SK-N-SH (cell line): ENCODE measurements around the gene LRIG1. TPM values are rescaled to one million over a fixed set of nuclear protein-coding genes. Genes with fewer than 3 reads are reported as not detected.

ENCODE experiments used
- CTCF ChIA-PET: fragments of 300-600, 350-600 bp; formaldehyde crosslinking; extraction: SDS; loops from one replicate; lab custom pipeline; 2021; lab: Yijun Ruan, JAX
- POLR2A ChIA-PET: fragments of 350-600 bp; sonication (Branson Sonifier 250); formaldehyde crosslinking; extraction: SDS; loops from one replicate; lab custom pipeline; 2020; ENCODE audit warnings: antibody characterized with exemption, inconsistent platforms; lab: Yijun Ruan, JAX
- DNase-seq: peaks from one replicate; pipeline ENCODE4 v3.0.0; 2012
- H2AFZ ChIP-seq: fragments of 200-600 bp; sonication (generic); 2 replicates; pipeline ENCODE4 v1.8.1; 2016; ENCODE audit warnings: antibody characterized with exemption, mild to moderate bottlenecking, low read depth
- H3F3A ChIP-seq: fragments of 200-600 bp; sonication (generic); replicated peaks from 2 replicates; pipeline ENCODE3; 2016; ENCODE audit warnings: antibody characterized with exemption, mild to moderate bottlenecking; ENCODE audit not compliant: insufficient read depth
- H3K27ac ChIP-seq, 2 experiments: fragments of 200-500 bp in 1 of 2; fragments of 200-600 bp in 1 of 2; sonication (Bioruptor generic) in 1 of 2; sonication (generic), shearing (Covaris generic) in 1 of 2; 2 replicates each; pipeline versions ENCODE4 v1.5.1 to v1.6.1; 2014 to 2016; ENCODE audit warnings: low read depth in 2 of 2, inconsistent platforms in 1 of 2, low read length in 1 of 2, mild to moderate bottlenecking in 1 of 2, mixed read lengths in 1 of 2
- H3K27me3 ChIP-seq: fragments of 200-600 bp; sonication (generic), shearing (Covaris generic); 2 replicates; pipeline ENCODE4 v1.6.1; 2016; ENCODE audit warnings: mixed run types; ENCODE audit not compliant: insufficient read depth
- H3K36me3 ChIP-seq, 2 experiments: fragments of 200-500 bp in 1 of 2; fragments of 200-600 bp in 1 of 2; sonication (Bioruptor generic) in 1 of 2; sonication (generic) in 1 of 2; replicated peaks in 1 of 2; 2 replicates each; pipeline versions ENCODE3 to v1.5.1; 2014 to 2016; ENCODE audit warnings: low read length in 1 of 2, mild to moderate bottlenecking in 1 of 2; ENCODE audit not compliant: insufficient read depth in 2 of 2, control insufficient read depth in 1 of 2
- H3K4me1 ChIP-seq, 2 experiments: fragments of 200-500 bp in 1 of 2; fragments of 200-600 bp in 1 of 2; sonication (Bioruptor generic) in 1 of 2; sonication (generic), shearing (Covaris generic) in 1 of 2; 2 replicates each; pipeline versions ENCODE4 v1.5.1 to v1.6.1; 2014 to 2016; ENCODE audit warnings: low read depth in 1 of 2, low read length in 1 of 2, mixed run types in 1 of 2; ENCODE audit not compliant: insufficient read depth in 2 of 2, control insufficient read depth in 1 of 2
- H3K4me2 ChIP-seq: fragments of 200-600 bp; sonication (generic), shearing (Covaris generic); 2 replicates; pipeline ENCODE4 v1.6.1; 2017; ENCODE audit warnings: mixed run types
- H3K4me3 ChIP-seq, 2 experiments: fragments of 200-500 bp in 1 of 2; fragments of 200-600 bp in 1 of 2; sonication (Bioruptor generic) in 1 of 2; sonication (generic), shearing (Covaris generic) in 1 of 2; 2 replicates each; pipeline versions ENCODE4 v1.5.1 to v1.8.1; 2014 to 2016; ENCODE audit warnings: low read depth in 2 of 2, inconsistent platforms in 1 of 2, low read length in 1 of 2, mild to moderate bottlenecking in 1 of 2, mixed read lengths in 1 of 2, moderate library complexity in 1 of 2
- H3K79me2 ChIP-seq: fragments of 200-600 bp; sonication (generic); 2 replicates; pipeline ENCODE4 v1.8.1; 2017; ENCODE audit warnings: mild to moderate bottlenecking; ENCODE audit not compliant: insufficient read depth
- H3K9ac ChIP-seq: fragments of 200-600 bp; sonication (generic); 2 replicates; pipeline ENCODE4 v1.6.1; 2017; ENCODE audit warnings: mixed run types
- H3K9me2 ChIP-seq: fragments of 200-600 bp; sonication (generic); 2 replicates; pipeline ENCODE4 v1.6.1; 2017; ENCODE audit warnings: mixed run types
- H3K9me3 ChIP-seq: fragments of 200-600 bp; sonication (generic); 2 replicates; pipeline ENCODE4 v1.6.1; 2017; ENCODE audit warnings: mixed run types, mild to moderate bottlenecking, moderate library complexity
- H4K20me1 ChIP-seq: fragments of 200-600 bp; sonication (generic); 2 replicates; pipeline ENCODE4 v1.6.1; 2017; ENCODE audit warnings: mild to moderate bottlenecking, mixed run types; ENCODE audit not compliant: insufficient read depth
- ELF1 ChIP-seq: IDR thresholded peaks from 2 replicates; pipeline ENCODE4 v1.4.0; 2012
- EP300 ChIP-seq, 2 experiments: IDR thresholded peaks; 2 replicates each; pipeline versions ENCODE4 v1.4.0 to v1.6.1; 2012; ENCODE audit warnings: borderline replicate concordance in 1 of 2, low read depth in 1 of 2, low read length in 1 of 2
- EZH2phosphoT487 ChIP-seq: fragments of 200-600 bp; sonication (generic); IDR thresholded peaks from 2 replicates; pipeline ENCODE4 v1.6.1; 2017; ENCODE audit warnings: low read depth, mixed run types, mild to moderate bottlenecking, antibody characterized with exemption, moderate library complexity, borderline replicate concordance
- FOSL2 ChIP-seq: IDR thresholded peaks from 2 replicates; pipeline ENCODE4 v1.4.0; 2012; ENCODE audit warnings: low read depth, mild to moderate bottlenecking, moderate library complexity, borderline replicate concordance
- FOXJ3 ChIP-seq: sonication (generic); formaldehyde crosslinking; IDR thresholded peaks from 2 replicates; pipeline ENCODE4 v1.5.1; 2020; ENCODE audit warnings: mild to moderate bottlenecking, missing genetic modification reagents
- GABPA ChIP-seq: IDR thresholded peaks from 2 replicates; pipeline ENCODE4 v1.4.0; 2012; ENCODE audit warnings: low read depth, mild to moderate bottlenecking
- IRF3 ChIP-seq: fragments of 150-350 bp; IDR thresholded peaks from 2 replicates; pipeline ENCODE4 v1.6.1; 2016; ENCODE audit warnings: mild to moderate bottlenecking, low read depth, low read length
- MEF2A ChIP-seq: IDR thresholded peaks from 2 replicates; pipeline ENCODE4 v1.4.0; 2012; ENCODE audit warnings: low read depth, borderline replicate concordance
- NRF1 ChIP-seq: IDR thresholded peaks from 2 replicates; pipeline ENCODE4 v1.6.1; 2012; ENCODE audit warnings: low read depth, mild to moderate bottlenecking, low read length
- PBX3 ChIP-seq: IDR thresholded peaks from 2 replicates; pipeline ENCODE4; 2012
- POLR2AphosphoS5 ChIP-seq: IDR thresholded peaks from 2 replicates; pipeline ENCODE4 v1.6.1; 2012; ENCODE audit warnings: low read depth, low read length
- RFX5 ChIP-seq: IDR thresholded peaks from 2 replicates; pipeline ENCODE4 v1.6.1; 2012; ENCODE audit warnings: mild to moderate bottlenecking, improper control_type of control experiment, low read length
- TCF12 ChIP-seq: IDR thresholded peaks from 2 replicates; pipeline ENCODE4 v1.4.0; 2012
- USF1 ChIP-seq: IDR thresholded peaks from 2 replicates; pipeline ENCODE4 v1.4.0; 2012; ENCODE audit warnings: low read depth, borderline replicate concordance
- YY1 ChIP-seq: IDR thresholded peaks from 2 replicates; pipeline ENCODE4 v1.4.0; 2012; ENCODE audit warnings: low read depth, mild to moderate bottlenecking
- WGBS: methylation state at CpG from one replicate; pipeline ENCODE4 v1.1.6; 2017; ENCODE audit warnings: low lambda C conversion rate; 5-methylcytosine and 5-hydroxymethylcytosine counted together
- polyA plus RNA-seq, 3 experiments: library from polyadenylated mRNA; depleted of rRNA; stranded (reverse); fragments of >200 nt; gene quantifications; 2 replicates each; pipeline ENCODE4 v1.2.3, GENCODE V29; 2012

Gene LRIG1
- polyA plus RNA-seq, 1 of the 3 experiments (the other 2 are of a cell fraction), result 1.7 TPM

GRCh38 chr3:66344848-66345578 lies 155.8 kb downstream of the LRIG1 start:
- Histone ChIP-seq H2AFZ (no peak overlapping the region), H3F3A (no peaks in the 10 kb centered on the region), H3K27ac (no peak overlapping the region), H3K36me3 (no peaks in the 10 kb centered on the region), H3K9me2 (no peaks in the 10 kb centered on the region), H3K9ac (no peak overlapping the region), H3K27me3 (no peaks in the 10 kb centered on the region), H3K4me1 (no peaks in the 10 kb centered on the region; a peak in 1 of 4 replicates), H3K9me3 (no peaks in the 10 kb centered on the region), H3K79me2 (no peaks in the 10 kb centered on the region; the same call in 1 of the 2 replicates), H4K20me1 (no peaks in the 10 kb centered on the region), H3K4me2 (no peak overlapping the region), H3K4me3 (no peak overlapping the region)
- WGBS, result 88% methylated on average over 8 of the region's 8 CpGs
- TF ChIP-seq MEF2A (no peak), POLR2AphosphoS5 (no peak), RFX5 (no peak), YY1 (no peak), GABPA (no peak), TCF12 (no peak), FOXJ3 (no peak)
- ChIA-PET CTCF (interaction anchor here (1.1 to 1.5 kb wide), 3 partner anchors 34 to 477 kb away, joined by 3 read pairs; no protein-coding TSS in a partner anchor), POLR2A (no interaction called here)
- DNase-seq, result no peak

GRCh38 chr3:66344391-66344811 lies 156.4 kb downstream of the LRIG1 start:
- no peaks in the 10 kb centered on the region for H3K9me3 ChIP-seq
- no peaks in the 10 kb centered on the region for H3K36me3 ChIP-seq
- H3K4me1 ChIP-seq, result no peaks in the 10 kb centered on the region; a peak in 1 of 4 replicates
- WGBS, result 92% methylated on average over 9 of the region's 9 CpGs
- peaks cover 5% of the 10 kb centered on the region for H3F3A ChIP-seq
- no peak overlapping the region for H2AFZ ChIP-seq
- no peaks in the 10 kb centered on the region for H4K20me1 ChIP-seq
- no peak for DNase-seq
- H3K4me2 ChIP-seq, result no peak overlapping the region
- H3K4me3 ChIP-seq, result no peak overlapping the region
- no peaks in the 10 kb centered on the region for H3K9me2 ChIP-seq
- no peaks in the 10 kb centered on the region; the same call in 1 of the 2 replicates for H3K79me2 ChIP-seq
- POLR2A ChIA-PET, result no interaction called here
- no peak overlapping the region for H3K9ac ChIP-seq
- CTCF ChIA-PET, result interaction anchor here (1.0 to 1.5 kb wide), 4 partner anchors 12 to 478 kb away, joined by 3 to 5 read pairs (median 4); no protein-coding TSS in a partner anchor
- no peak overlapping the region for H3K27ac ChIP-seq
- TF ChIP-seq FOSL2, result no peak
- TF ChIP-seq FOXJ3, result no peak
- H3K27me3 ChIP-seq, result no peaks in the 10 kb centered on the region

- Histone ChIP-seq H2AFZ (no peak overlapping the region), H3F3A (peaks cover 9% of the 10 kb centered on the region), H3K27me3 (no peaks in the 10 kb centered on the region), H3K9ac (no peak overlapping the region), H3K4me1 (no peaks in the 10 kb centered on the region; a peak in 1 of 4 replicates), H3K4me2 (no peak overlapping the region), H3K9me2 (no peaks in the 10 kb centered on the region)
- CTCF ChIA-PET, result interaction anchor here (0.6 to 1.6 kb wide), 4 partner anchors 34 to 475 kb away, joined by 3 to 6 read pairs (median 4); no protein-coding TSS in a partner anchor
- DNase-seq, result no peak
- WGBS, result 81% methylated on average over 8 of the region's 8 CpGs
- TF ChIP-seq PBX3 (no peak), ELF1 (no peak), TCF12 (no peak), MEF2A (no peak), EP300 (IDR thresholded peaks at IDR 0.05; ENCODE audit: borderline replicate concordance in 1 of 2, low read depth in 1 of 2, low read length in 1 of 2) (no peak), IRF3 (no peak), EZH2phosphoT487 (no peak), RFX5 (no peak), NRF1 (no peak), USF1 (no peak)
- TF ChIP-seq, all 33 proteins: peak for 0
- H4K20me1 ChIP-seq, result no peaks in the 10 kb centered on the region
- H3K4me3 ChIP-seq, result no peak overlapping the region
- H3K27ac ChIP-seq, result no peak overlapping the region
- POLR2A ChIA-PET, result no interaction called here
- H3K36me3 ChIP-seq, result no peaks in the 10 kb centered on the region
- H3K9me3 ChIP-seq, result no peaks in the 10 kb centered on the region
- no peaks in the 10 kb centered on the region; the same call in 1 of the 2 replicates for H3K79me2 ChIP-seq
Measured at GRCh38 chr3:66342717-66343356, 158.0 kb downstream of the LRIG1 start.
